ENCODE results near the gene RFFL. TPM values are rescaled to one million over a fixed set of nuclear protein-coding genes. Genes with fewer than 3 reads are reported as not detected.
A peak's percentile ranks its signal among the peaks of the same experiment; 100 is the strongest.

The RFFL gene
- total and polyA plus RNA-seq, 9 of the 15 experiments (the other 6 are each of a cell fraction or from before 2014, with no cell fraction given): 3.4 to 18.1 (median 12.8) TPM

DNA sequence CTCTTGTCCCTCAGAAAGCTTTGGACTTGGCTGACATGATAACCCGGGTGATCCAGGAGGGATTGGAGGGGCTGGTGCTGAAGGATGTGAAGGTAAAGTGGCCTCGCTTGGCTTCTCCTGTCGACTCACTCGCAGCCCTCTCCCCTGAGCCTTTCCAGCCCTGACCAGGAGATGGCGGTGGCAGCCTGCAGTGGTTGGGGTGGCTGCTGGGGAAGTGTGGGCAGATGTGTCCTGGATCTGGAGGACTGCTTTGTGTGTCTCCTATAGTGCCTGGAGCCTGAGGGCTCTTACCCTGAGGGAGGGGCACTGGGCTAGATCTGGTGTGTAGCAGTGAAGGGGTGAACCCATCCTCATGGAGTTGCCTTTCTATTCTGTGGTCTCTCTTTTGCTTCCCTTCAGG, 65.3 kb downstream of the RFFL start (continued):
- TF ChIP-seq CREB1 (IDR thresholded peaks at IDR 0.05) (no peak), CREB1 (CRISPR knock-in tag; IDR thresholded peaks at IDR 0.05) (no peak), FOSL1 (tag; conservative IDR thresholded peaks at IDR 0.05) (no peak), TAL1 (IDR thresholded peaks at IDR 0.05) (no peak), POLR2G (IDR thresholded peaks at IDR 0.05; ENCODE audit: low read depth, low read length) (peak; percentile 17; the same call in 1 of the 2 replicates), SMC3 (conservative IDR thresholded peaks at IDR 0.05; ENCODE audit: insufficient read depth, low read depth, low read length) (peak; percentile 96), RBFOX2 (IDR thresholded peaks at IDR 0.05; ENCODE audit: low read depth, low read length) (0 out of 2 replicates have a peak, but pooled peaks have one; percentile 21)
- TF ChIP-seq, protein P1, sequence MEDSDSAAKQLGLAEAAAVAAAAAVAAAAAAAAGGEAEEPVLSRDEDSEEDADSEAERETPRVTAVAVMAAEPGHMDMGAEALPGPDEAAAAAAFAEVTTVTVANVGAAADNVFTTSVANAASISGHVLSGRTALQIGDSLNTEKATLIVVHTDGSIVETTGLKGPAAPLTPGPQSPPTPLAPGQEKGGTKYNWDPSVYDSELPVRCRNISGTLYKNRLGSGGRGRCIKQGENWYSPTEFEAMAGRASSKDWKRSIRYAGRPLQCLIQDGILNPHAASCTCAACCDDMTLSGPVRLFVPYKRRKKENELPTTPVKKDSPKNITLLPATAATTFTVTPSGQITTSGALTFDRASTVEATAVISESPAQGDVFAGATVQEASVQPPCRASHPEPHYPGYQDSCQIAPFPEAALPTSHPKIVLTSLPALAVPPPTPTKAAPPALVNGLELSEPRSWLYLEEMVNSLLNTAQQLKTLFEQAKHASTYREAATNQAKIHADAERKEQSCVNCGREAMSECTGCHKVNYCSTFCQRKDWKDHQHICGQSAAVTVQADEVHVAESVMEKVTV (CRISPR knock-in tag; IDR thresholded peaks at IDR 0.05): peak; percentile 77

DNA sequence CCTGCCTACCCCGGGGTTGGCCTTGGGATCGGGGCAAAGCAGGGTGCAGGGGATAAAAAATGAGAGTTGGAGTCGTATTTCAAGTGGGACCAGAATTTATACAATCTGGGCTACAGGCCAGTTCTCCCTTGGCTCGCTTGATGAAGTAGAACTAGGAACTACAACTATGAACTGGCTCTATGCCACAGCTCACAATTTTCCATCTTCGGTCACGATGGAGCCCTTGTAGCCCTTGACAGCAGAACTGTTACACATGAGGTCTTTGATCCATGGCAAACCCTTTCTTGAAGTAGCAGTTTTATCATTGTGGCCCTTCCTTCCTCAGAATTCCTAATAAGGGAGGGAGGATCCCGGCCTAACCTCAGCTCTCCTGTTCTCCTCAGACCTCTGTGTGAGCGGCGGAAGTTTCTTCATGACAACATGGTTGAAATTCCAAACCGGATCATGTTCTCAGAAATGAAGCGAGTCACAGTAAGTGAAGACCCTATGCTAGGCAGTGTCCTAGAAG, 66.1 kb downstream of the RFFL start:
- H2AFZ ChIP-seq (ENCODE audit: low read depth, low read length): no peak overlapping the region
- in situ Hi-C loops (cut with MboI): loop anchor here (5.0 kb wide), 2 partner anchors 95 to 125 kb away; partner anchors contain the start of gene FNDC8
- ChIA-PET POLR2A (interaction anchor here (0.6 to 1.3 kb wide), 4 partner anchors 8 to 577 kb away, joined by 3 to 7 read pairs (median 4); partner anchors contain the start of genes LIG3 and RAD51D), CTCF (ENCODE audit: low intra/inter-chr PET ratio) (interaction anchor here (0.7 to 2.9 kb wide), 3 partner anchors 119 to 145 kb away, joined by 3 to 49 read pairs (median 3); partner anchors contain the start of genes FNDC8 and RAD51D)
- H3K9ac ChIP-seq (ENCODE audit: insufficient read depth in 1 of 2, low read depth in 2 of 2, low read length in 2 of 2): no peak overlapping the region
- no peak overlapping the region for H3K4me3 ChIP-seq
- no peak overlapping the region for H3K27ac ChIP-seq (ENCODE audit: extremely low read depth, low read depth, low read length)
- no peaks in the 10 kb centered on the region for H3K9me3 ChIP-seq (replicated peaks; ENCODE audit: control insufficient read depth, insufficient read depth, low read depth, low read length)
- intact Hi-C loops (cut with micrococcal nuclease): loop anchor here (5.0 kb wide), 1 partner anchor 90 kb away; no protein-coding TSS in a partner anchor
- no peak overlapping the region for H3K4me2 ChIP-seq (ENCODE audit: insufficient read depth, low read length)
- H3K27me3 ChIP-seq (ENCODE audit: control insufficient read depth in 2 of 2, insufficient read depth in 2 of 2, low read length in 2 of 2): no peaks in the 10 kb centered on the region
- 85% methylated on average over 11 of the region's 11 CpGs for WGBS (ENCODE audit: insufficient coverage, low coverage, missing lambda C conversion rate)
- DNase-seq (ENCODE audit: extremely low read depth in 1 of 4, low spot score in 3 of 4): no peak
- H3K36me3 ChIP-seq (ENCODE audit: control insufficient read depth, insufficient read depth, low read length): peaks cover 96% of the 10 kb centered on the region
- no peaks in the 10 kb centered on the region for H3K79me2 ChIP-seq (ENCODE audit: control insufficient read depth, insufficient read depth, low read length)
- FAIRE-seq: no peak
- H4K20me1 ChIP-seq (replicated peaks; ENCODE audit: control insufficient read depth, insufficient read depth, low read length): no peaks in the 10 kb centered on the region; the same call in 1 of the 2 replicates
- H3K9me1 ChIP-seq (ENCODE audit: control insufficient read depth, insufficient read depth, low read length): no peaks in the 10 kb centered on the region
- no peak for ATAC-seq
- no TSS peak for BruUV-seq (replicated peaks)
- peaks cover 3 to 11% of the 10 kb centered on the region in 2 experiments; a peak in 3 of 5 replicates for H3K4me1 ChIP-seq (replicated peaks in 1 of 2; ENCODE audit: control insufficient read depth in 2 of 2, insufficient read depth in 2 of 2, low read length in 2 of 2)
- no peak for TF ChIP-seq HNRNPUL1 (IDR thresholded peaks at IDR 0.05; ENCODE audit: low read length)
- no peak for TF ChIP-seq ZNF3 (CRISPR knock-in tag; IDR thresholded peaks at IDR 0.05)
- TF ChIP-seq EHMT2 (IDR thresholded peaks at IDR 0.05): no peak
- no peak for TF ChIP-seq PCBP1 (IDR thresholded peaks at IDR 0.05; ENCODE audit: low read depth, low read length, poor library complexity, severe bottlenecking)
- TF ChIP-seq MEF2D (tag; conservative IDR thresholded peaks at IDR 0.05; ENCODE audit: low read depth): no peak
- TF ChIP-seq, protein P2, sequence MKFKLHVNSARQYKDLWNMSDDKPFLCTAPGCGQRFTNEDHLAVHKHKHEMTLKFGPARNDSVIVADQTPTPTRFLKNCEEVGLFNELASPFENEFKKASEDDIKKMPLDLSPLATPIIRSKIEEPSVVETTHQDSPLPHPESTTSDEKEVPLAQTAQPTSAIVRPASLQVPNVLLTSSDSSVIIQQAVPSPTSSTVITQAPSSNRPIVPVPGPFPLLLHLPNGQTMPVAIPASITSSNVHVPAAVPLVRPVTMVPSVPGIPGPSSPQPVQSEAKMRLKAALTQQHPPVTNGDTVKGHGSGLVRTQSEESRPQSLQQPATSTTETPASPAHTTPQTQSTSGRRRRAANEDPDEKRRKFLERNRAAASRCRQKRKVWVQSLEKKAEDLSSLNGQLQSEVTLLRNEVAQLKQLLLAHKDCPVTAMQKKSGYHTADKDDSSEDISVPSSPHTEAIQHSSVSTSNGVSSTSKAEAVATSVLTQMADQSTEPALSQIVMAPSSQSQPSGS (CRISPR knock-in tag; IDR thresholded peaks at IDR 0.05): no peak
- TF ChIP-seq ZNF551 (CRISPR knock-in tag; IDR thresholded peaks at IDR 0.05): no peak
- no peak for TF ChIP-seq ETV5 (CRISPR knock-in tag; IDR thresholded peaks at IDR 0.05; ENCODE audit: low read depth)
- TF ChIP-seq FOXA3 (CRISPR knock-in tag; conservative IDR thresholded peaks at IDR 0.05 in 1 of 2, IDR thresholded peaks at IDR 0.05 in 1 of 2): no peak
- TF ChIP-seq CHD2 (IDR thresholded peaks at IDR 0.05; ENCODE audit: low read depth, low read length): no peak
- TF ChIP-seq SNIP1 (IDR thresholded peaks at IDR 0.05; ENCODE audit: low read depth): no peak
- TF ChIP-seq NFIX (CRISPR knock-in tag; IDR thresholded peaks at IDR 0.05; ENCODE audit: low read depth): no peak

Measured in K562 (cell line).